ENCODE measurements around the gene KLRB1. TPM values are rescaled to one million over a fixed set of nuclear protein-coding genes. Genes with fewer than 3 reads are reported as not detected.

The KLRB1 gene
- total and polyA plus RNA-seq, 2 of the 13 experiments (the other 11 are each of a cell fraction or from before 2014, with no cell fraction given) = not detected

- TF ChIP-seq GABPA (IDR thresholded peaks at IDR 0.05; ENCODE audit: low read depth, low read length) (peak; percentile 49), GABPA (CRISPR knock-in tag; IDR thresholded peaks at IDR 0.05; ENCODE audit: low read depth) (peak; percentile 83), KDM6A (CRISPR knock-in tag; IDR thresholded peaks at IDR 0.05; ENCODE audit: low read depth) (no peak), SRF (IDR thresholded peaks at IDR 0.05; ENCODE audit: low read depth, low read length) (no peak), ZNF839 (CRISPR knock-in tag; IDR thresholded peaks at IDR 0.05; ENCODE audit: borderline replicate concordance) (no peak), ZBTB10 (CRISPR knock-in tag; IDR thresholded peaks at IDR 0.05; ENCODE audit: borderline replicate concordance) (0 out of 2 replicates have a peak, but pooled peaks have one; percentile 21), U2AF2 (IDR thresholded peaks at IDR 0.05; ENCODE audit: low read depth, low read length) (0 out of 2 replicates have a peak, but pooled peaks have one; percentile 46), HNRNPUL1 (IDR thresholded peaks at IDR 0.05; ENCODE audit: low read depth, low read length) (no peak), ZNF556 (CRISPR knock-in tag; IDR thresholded peaks at IDR 0.05; ENCODE audit: borderline replicate concordance) (0 out of 2 replicates have a peak, but pooled peaks have one; percentile 18), ZNF549 (CRISPR knock-in tag; IDR thresholded peaks at IDR 0.05) (no peak), DMAP1 (CRISPR knock-in tag; IDR thresholded peaks at IDR 0.05) (peak; percentile 65; the same call in 1 of the 2 replicates), RXRA (CRISPR knock-in tag; IDR thresholded peaks at IDR 0.05) (no peak), FOXP1 (IDR thresholded peaks at IDR 0.05) (no peak), FOXP1 (CRISPR knock-in tag; IDR thresholded peaks at IDR 0.05) (no peak), RFX3 (CRISPR knock-in tag; IDR thresholded peaks at IDR 0.05) (no peak), CEBPG (CRISPR knock-in tag; IDR thresholded peaks at IDR 0.05) (0 out of 2 replicates have a peak, but pooled peaks have one; percentile 5), ZNF432 (CRISPR knock-in tag; IDR thresholded peaks at IDR 0.05; ENCODE audit: borderline replicate concordance) (no peak), ELF1 (CRISPR knock-in tag; IDR thresholded peaks at IDR 0.05) (0 out of 2 replicates have a peak, but pooled peaks have one; percentile 5), YY1 (IDR thresholded peaks at IDR 0.05; ENCODE audit: insufficient read depth, insufficient replicate concordance, low read depth, low read length) (peak; percentile 14), HES4 (CRISPR knock-in tag; IDR thresholded peaks at IDR 0.05; ENCODE audit: borderline replicate concordance) (no peak; the same call in 1 of the 2 replicates)
- TF ChIP-seq, protein P1, sequence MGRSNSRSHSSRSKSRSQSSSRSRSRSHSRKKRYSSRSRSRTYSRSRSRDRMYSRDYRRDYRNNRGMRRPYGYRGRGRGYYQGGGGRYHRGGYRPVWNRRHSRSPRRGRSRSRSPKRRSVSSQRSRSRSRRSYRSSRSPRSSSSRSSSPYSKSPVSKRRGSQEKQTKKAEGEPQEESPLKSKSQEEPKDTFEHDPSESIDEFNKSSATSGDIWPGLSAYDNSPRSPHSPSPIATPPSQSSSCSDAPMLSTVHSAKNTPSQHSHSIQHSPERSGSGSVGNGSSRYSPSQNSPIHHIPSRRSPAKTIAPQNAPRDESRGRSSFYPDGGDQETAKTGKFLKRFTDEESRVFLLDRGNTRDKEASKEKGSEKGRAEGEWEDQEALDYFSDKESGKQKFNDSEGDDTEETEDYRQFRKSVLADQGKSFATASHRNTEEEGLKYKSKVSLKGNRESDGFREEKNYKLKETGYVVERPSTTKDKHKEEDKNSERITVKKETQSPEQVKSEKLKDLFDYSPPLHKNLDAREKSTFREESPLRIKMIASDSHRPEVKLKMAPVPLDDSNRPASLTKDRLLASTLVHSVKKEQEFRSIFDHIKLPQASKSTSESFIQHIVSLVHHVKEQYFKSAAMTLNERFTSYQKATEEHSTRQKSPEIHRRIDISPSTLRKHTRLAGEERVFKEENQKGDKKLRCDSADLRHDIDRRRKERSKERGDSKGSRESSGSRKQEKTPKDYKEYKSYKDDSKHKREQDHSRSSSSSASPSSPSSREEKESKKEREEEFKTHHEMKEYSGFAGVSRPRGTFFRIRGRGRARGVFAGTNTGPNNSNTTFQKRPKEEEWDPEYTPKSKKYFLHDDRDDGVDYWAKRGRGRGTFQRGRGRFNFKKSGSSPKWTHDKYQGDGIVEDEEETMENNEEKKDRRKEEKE (IDR thresholded peaks at IDR 0.05) = no peak
- TF ChIP-seq, protein P2, sequence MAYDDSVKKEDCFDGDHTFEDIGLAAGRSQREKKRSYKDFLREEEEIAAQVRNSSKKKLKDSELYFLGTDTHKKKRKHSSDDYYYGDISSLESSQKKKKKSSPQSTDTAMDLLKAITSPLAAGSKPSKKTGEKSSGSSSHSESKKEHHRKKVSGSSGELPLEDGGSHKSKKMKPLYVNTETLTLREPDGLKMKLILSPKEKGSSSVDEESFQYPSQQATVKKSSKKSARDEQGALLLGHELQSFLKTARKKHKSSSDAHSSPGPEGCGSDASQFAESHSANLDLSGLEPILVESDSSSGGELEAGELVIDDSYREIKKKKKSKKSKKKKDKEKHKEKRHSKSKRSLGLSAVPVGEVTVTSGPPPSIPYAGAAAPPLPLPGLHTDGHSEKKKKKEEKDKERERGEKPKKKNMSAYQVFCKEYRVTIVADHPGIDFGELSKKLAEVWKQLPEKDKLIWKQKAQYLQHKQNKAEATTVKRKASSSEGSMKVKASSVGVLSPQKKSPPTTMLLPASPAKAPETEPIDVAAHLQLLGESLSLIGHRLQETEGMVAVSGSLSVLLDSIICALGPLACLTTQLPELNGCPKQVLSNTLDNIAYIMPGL (CRISPR knock-in tag; IDR thresholded peaks at IDR 0.05; ENCODE audit: borderline replicate concordance in 1 of 2, low read depth in 1 of 2) = peak; percentile 59 to 76; a peak in 3 of 4 replicates
These were observed 40.3 kb upstream of the KLRB1 start (continued) for GRCh38 chr12:9647825-9648700.

Data from HepG2 (cell line).